AG09319 (cell line): ENCODE measurements around the gene HCN1.
"Not testable (repeated sequence)": the region's sequence is repeated elsewhere in the genome, so short reads cannot be mapped to it uniquely, and the experiment has no call there.

Experiments used
- DNase-seq: peaks from one replicate; pipeline ENCODE4 v3.0.0-alpha.2; 2010; ENCODE audit warnings: low read depth; ENCODE audit errors: extremely low read depth
- CTCF ChIP-seq: IDR thresholded peaks from 2 replicates; pipeline ENCODE4 v1.5.1; 2011; ENCODE audit warnings: low read depth, mild to moderate bottlenecking, inconsistent platforms, low read length, moderate library complexity

Gene HCN1

GRCh38 chr5:45355189-45355992 is 340.8 kb downstream of the HCN1 start:
- DNase-seq: no peak
- TF ChIP-seq CTCF: no peak

GRCh38 chr5:45336464-45336863 is 359.7 kb downstream of the HCN1 start:
- DNase-seq: no peak
- no peak for TF ChIP-seq CTCF

GRCh38 chr5:45335978-45336377 is 360.2 kb downstream of the HCN1 start:
- DNase-seq: no peak
- TF ChIP-seq CTCF: no peak

GRCh38 chr5:45335346-45335745 is 360.8 kb downstream of the HCN1 start:
- DNase-seq: no peak
- TF ChIP-seq CTCF: no peak

- no peak for DNase-seq
- no peak for TF ChIP-seq CTCF
Observed at GRCh38 chr5:45334939-45335338, 361.2 kb downstream of the HCN1 start.

GRCh38 chr5:45312627-45313026 is 383.6 kb downstream of the HCN1 start:
- DNase-seq: not testable (repeated sequence)

GRCh38 chr5:45295231-45295630 is 400.9 kb downstream of the HCN1 start:
- no peak for TF ChIP-seq CTCF

GRCh38 chr5:45288746-45289145 is 407.4 kb downstream of the HCN1 start:
- DNase-seq: no peak
- no peak for TF ChIP-seq CTCF

More at GRCh38 chr5:45295231-45295630, 400.9 kb downstream of the HCN1 start:
- DNase-seq: no peak
